HG02852 (cell line): ENCODE results near the gene B4GALNT4.
"Not testable (repeated sequence)": the region's sequence is repeated elsewhere in the genome, so short reads cannot be mapped to it uniquely, and the experiment has no call there.

Source experiments
- ATAC-seq: cut with Tn5 transposase; IDR thresholded peaks from one replicate; pipeline ENCODE4 v1.9.1; 2021; ENCODE audit warnings: mild to moderate bottlenecking, moderate library complexity; ENCODE audit not compliant: unreplicated experiment

The B4GALNT4 gene

GRCh38 chr11:405954-406795 lies 36.9 kb downstream of the B4GALNT4 start:
- no peak for ATAC-seq

GRCh38 chr11:406796-407650 lies 37.7 kb downstream of the B4GALNT4 start:
- peak; percentile 70 for ATAC-seq

GRCh38 chr11:407651-408123 lies 38.4 kb downstream of the B4GALNT4 start:
- ATAC-seq = no peak

- ATAC-seq = no peak
Measured at GRCh38 chr11:408154-409007, 39.1 kb downstream of the B4GALNT4 start.

- no peak for ATAC-seq
Measured at GRCh38 chr11:409008-409599, 39.8 kb downstream of the B4GALNT4 start.

GRCh38 chr11:409600-410483 lies 40.5 kb downstream of the B4GALNT4 start:
- no peak for ATAC-seq

- not testable (repeated sequence) for ATAC-seq
Measured at GRCh38 chr11:410711-411110, 41.4 kb downstream of the B4GALNT4 start.

GRCh38 chr11:411520-411919 lies 42.2 kb downstream of the B4GALNT4 start:
- not testable (repeated sequence) for ATAC-seq

- no peak for ATAC-seq
Measured at GRCh38 chr11:412641-413119, 43.4 kb downstream of the B4GALNT4 start.

- no peak for ATAC-seq
Measured at GRCh38 chr11:413120-414081, 44.1 kb downstream of the B4GALNT4 start.

GRCh38 chr11:414318-414857 lies 45.1 kb downstream of the B4GALNT4 start:
- ATAC-seq = no peak

GRCh38 chr11:415640-416041 lies 46.3 kb downstream of the B4GALNT4 start:
- no peak for ATAC-seq

GRCh38 chr11:416051-416756 lies 46.9 kb downstream of the B4GALNT4 start:
- no peak for ATAC-seq

GRCh38 chr11:416757-417621 lies 47.7 kb downstream of the B4GALNT4 start:
- no peak for ATAC-seq

GRCh38 chr11:417652-418342 lies 48.5 kb downstream of the B4GALNT4 start:
- no peak for ATAC-seq
